HG02759 (cell line): ENCODE data around the gene LRMDA.

Experiments
- ATAC-seq: cut with Tn5 transposase; IDR thresholded peaks from one replicate; pipeline ENCODE4 v1.9.1; 2021; ENCODE audit warnings: mild to moderate bottlenecking, moderate library complexity; ENCODE audit not compliant: unreplicated experiment

The LRMDA gene

DNA sequence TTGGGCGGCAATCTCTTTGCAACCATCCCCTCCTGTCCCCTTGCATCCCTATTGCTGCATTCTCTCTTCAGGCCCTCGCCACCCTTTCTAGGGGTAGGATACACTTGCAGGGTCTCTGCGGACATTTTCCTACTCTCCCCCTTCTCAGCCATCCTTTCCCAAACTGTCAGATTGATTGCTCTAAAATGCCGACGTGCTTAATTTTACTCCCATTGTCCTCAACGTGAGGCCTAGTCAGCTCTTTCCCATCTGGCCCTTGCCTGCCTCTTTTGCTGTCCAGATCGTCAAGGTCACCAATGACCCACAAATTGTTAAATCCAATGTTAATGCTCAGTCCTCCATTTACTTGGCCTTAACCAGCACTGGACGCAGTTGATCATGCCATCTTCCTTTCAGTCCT is 12.7 kb upstream of the LRMDA start:
- ATAC-seq, result no peak

DNA sequence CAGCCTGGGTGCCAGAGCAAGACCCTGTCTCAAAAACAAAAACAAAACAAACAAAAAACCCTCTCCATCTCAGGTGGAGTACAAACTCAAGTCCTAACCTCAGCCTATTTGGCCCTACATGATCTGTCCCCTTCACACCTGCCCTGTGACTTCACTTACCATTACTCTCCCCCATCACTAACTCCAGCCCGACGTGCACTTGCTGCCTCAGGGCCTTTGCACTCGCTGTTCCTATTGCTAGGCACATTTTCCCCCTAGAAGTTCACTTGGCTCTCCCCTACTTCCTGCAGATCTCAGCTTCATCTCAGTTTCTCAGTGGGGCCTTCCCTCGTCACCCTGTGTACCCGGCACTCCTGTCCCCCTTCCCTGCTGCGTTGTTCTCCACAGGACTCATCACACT is 8.5 kb upstream of the LRMDA start:
- no peak for ATAC-seq

DNA sequence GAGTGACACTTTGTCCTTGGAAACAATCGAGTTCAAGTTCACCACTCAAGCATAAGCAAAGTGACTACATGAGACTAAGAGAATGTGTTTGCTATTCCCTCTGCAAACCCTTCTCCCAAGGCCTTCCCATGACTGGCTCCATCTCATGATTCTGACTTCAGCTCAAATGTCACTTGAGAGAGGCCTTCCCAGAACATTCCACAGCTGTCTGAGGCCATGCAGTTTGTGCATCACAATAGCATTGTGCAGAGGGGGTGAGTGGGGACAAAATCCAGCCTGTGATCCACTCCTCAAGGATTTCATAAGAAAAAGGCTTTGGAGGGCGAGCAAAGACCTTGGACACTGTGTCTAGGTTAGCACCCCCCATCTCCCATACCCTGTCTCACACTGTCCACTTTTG is 6.9 kb upstream of the LRMDA start:
- no peak for ATAC-seq

DNA sequence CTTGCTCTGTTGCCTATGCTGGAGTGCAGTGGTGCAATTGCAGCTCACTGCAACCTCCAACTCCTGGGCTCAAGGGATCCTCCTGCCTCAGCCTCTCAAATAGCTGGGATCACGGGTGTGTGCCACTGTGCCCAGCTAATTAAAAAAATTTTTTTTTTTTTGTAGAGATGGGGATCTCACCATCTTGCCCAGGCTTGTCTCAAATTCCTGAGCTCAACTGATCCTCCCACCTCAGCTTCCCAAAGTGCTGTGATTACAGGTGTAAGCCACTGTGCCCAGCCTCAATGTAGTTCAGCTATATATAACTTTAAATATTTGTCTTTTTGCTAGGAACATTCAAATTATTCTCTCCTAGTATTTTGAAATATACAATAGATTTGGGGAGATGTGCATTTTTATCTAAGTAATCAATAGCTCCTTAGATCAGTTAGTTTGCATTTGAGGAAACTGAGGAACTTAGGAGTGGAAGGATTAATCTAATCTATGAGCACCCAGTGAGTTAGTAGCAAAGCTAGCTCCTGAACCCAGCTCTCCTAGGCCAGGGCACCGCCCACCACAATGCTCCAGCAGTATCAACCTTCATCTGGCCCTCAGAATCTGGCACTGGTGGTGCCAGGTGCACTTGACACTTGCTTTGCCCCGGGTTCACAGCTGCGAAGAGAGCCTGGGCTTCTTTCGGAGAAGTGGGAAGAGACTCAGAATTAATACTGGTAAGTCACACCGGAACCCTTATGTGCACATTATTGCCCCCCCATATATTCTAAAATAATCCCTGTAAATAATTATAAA is 5.9 kb upstream of the LRMDA start:
- no peak for ATAC-seq

DNA sequence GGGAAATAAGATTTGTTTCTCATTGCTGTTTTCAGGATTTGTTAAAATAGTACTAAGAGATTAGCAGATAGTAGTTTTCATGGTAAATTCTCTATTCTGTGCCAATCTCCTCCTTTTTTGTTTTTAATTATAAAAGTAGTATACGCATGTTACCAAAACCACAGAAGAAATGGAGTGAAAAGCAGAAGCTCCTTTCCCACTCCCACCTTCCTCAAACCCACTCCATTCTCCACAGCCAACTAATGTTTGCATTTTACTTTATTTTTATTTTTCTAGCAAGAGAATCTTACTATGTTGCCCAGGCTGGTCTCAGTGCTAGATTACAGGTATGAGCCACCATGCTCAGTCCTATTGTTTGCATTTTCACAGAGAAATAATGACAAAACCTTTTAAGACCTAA is 4.5 kb upstream of the LRMDA start:
- no peak for ATAC-seq

DNA sequence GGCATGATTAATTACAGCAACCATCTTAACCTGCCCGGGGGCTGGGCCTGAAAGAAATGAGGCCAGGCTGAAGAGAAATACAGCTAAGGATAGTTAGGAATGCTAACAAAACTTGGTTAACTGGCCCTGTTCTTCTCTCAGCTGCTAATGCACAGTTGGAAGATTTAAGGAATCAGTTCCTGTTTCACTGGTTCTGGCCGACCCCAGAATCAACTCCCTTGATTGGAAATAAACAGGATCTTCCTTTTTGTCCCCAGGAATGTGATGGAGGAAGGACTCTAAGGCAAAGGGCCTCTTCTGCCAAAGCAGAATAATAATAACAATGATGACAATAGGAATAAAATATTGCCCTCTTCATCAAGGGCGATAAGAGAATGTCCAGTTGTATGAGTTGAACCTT is 3.5 kb upstream of the LRMDA start:
- ATAC-seq, result no peak

DNA sequence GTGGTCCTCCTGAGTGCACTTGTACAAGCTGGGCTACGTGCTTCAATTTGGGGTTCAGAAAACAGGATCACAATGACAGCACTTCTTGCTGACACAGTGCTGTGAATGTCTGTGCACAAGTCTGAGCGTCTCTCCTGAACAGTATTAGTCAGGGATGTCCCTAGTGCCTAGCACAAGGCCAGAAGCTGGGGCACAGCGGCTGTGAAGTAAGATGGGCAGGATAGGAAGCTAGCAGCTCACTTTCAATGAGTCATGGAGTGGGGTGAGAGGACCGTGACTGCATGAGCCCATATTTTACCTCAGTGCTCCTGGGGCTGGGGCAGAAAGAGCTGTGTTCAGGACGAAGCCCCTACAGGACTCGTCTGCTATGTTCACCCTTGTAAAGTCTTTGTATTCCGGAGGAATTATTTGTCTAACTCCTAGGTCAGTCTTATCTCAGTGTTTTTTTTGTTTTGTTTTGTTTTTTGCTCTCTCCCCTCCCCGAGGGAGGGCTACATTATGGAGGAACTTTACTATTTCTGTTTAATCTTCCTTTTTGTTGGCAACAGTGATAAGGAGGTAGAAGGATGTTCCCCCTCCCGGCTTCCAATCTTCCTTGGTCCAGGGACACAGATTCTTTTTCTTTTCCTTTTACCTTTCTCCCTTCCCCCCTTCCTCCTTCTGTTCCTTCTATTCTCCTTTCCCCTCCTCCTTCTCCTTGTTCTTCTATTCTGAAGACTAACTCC is 2.8 kb upstream of the LRMDA start:
- no peak for ATAC-seq

DNA sequence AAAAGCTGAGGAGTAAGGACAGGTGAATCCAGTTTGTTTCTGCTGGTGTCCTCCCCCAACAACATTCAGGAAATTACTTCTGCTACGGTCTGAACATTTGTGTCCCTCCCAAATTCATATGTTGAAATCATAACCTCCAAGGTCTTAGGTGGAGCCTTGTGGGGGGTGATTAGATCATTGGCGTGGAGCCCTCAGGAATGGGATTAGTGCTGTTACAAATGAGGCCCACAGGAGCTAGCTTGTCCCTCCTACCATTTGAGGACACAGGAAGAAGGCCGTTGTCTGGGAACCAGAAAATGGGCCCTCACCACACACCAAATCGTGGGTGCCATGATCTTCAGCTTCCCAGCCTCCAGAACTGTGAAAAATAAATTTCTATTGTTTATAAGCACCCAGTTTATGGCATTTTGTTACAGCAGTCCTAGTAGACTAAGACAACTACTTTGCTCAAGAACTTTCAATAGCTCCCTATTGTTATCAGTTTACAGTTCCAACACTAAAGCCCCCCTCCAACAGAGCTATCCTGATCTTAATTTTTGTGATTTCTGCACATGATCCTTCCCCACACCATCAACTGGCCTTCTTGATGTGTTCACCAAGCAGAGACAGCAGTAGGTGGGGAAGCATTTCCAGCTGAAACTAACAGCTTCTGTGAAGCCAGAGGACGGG is 2.1 kb upstream of the LRMDA start:
- no peak for ATAC-seq

DNA sequence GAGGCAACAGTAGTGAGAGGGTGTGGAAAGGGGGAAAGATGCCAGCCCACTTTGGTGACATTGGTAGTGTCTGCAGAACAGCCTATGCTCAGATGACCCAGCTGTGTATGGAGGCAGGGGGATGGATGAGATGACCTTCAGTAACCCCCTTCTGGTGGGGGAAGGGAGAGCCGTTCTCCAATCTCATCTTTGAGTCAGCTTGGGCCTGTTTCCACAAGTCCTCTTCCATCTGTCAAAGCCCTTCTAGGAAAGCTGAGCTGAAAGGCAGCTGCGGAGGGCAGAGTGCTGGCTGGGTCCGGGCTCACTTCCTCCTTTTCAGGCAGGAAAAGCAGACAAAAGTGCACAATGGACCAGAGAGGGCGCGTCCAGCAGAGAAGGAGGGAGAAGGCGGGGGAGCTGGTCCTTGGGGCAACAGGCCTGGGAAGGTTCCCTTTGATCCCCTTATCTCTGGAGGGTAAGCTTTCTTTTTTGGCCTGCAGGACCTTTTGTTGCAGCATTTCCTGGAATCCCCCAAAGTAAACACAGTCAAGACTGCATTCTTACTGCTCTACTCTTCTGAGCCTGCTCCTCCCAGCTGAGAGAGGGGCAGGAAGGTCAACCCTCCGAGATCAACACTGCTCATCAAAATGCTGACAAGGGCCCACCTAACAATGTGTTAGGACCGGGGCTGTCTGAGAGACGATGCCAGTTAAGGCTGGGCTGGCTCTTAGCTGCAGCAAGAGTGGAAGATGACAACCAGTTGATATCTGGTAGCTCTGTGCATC is 1.2 kb upstream of the LRMDA start:
- ATAC-seq, result no peak

DNA sequence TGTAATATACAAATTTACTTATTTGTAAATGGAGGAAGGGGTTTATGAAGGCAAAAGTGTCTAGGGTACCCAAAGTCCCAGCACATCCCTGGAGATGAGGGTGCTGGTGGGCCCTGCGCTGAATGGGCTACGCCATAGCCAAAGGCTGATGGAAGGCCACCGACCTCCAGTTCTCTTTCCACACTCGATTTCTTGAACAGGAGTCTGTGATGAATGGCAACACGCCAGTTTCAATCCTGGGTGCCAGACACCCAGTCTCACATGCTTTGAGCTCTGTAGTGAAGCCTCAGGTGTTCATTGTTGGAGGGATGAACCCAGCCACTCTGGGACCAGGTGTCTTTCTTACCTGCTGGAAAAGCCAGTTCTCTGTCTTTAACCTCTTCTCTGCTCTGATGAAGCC is 752 bp downstream of the LRMDA start:
- ATAC-seq, result no peak

DNA sequence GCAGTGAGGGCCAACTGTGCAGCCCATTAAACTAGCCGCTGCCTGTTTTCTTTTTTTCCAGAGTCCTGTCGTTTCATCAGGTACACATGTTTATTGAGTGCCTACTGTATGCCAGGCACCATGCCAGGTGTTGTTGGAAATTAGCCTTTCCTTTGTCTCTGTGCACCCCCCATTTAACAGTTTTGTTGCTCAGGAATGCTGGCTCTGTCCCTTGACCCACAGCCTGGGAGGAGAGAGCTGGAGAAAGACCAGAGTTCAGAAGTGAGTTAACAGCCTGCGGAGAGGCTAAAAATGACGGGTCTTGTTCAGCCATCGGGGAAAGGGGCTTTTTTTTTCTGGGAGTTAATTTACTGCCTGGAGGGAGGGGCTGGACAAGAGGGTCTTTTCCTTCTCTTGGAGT is 1.3 kb downstream of the LRMDA start:
- ATAC-seq, result no peak

DNA sequence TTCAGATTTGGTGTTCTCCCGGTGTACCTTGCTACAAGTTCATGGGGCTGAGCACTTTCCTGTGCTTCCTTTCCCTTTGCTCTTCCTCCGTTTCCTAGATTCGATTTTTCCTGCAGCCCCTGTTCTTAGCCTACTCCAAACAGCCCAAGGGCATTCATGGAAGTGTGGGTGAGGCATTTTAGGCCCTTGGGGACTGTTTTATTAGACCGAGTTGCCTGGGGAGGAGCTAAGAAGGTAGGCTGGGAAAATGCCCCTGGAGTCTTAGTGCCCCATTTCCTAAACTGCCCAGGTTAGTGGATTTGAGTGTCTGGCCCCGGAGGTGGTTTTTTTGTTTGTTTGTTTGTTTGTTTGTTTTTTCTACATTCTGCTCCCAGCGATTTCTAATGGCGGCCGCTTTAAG is 1.8 kb downstream of the LRMDA start:
- no peak for ATAC-seq

DNA sequence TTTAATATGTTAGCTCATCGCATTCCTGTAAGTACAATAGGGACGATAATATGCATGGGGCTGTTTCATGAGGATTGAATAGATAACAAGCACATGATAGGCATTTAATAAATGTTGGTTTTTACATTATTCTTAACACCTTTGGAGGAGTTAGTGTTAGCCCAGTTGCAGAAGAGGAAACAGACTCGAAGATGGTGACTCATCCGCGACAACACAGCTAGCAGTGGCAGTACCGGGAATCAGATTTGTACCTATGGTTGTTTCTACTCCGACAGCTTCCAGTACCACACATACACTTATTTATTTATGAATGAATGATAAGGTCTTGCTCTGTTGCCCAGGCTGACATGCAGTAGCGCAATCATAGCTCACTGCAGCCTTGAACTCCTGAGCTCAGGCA is 2.9 kb downstream of the LRMDA start:
- ATAC-seq, result no peak

DNA sequence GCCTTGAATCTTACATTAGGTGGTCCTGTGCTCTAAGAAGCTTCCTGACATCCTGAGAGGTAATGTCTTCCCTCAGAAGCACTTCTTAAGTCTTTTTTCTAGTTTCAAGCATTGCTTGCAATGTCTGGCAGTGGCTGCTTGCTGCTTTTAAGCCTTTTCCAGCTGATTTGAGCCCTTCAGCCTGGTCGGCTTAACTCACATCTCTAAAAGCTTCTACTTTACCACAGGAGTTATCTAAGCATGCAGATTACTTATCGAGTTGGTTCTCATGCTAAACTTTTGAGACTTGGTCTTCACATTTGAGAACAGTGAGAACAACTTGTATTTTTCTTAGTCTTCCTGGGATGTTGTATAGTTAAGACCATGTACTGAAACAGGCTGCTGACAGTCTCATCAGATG is 3.9 kb downstream of the LRMDA start:
- ATAC-seq, result no peak

DNA sequence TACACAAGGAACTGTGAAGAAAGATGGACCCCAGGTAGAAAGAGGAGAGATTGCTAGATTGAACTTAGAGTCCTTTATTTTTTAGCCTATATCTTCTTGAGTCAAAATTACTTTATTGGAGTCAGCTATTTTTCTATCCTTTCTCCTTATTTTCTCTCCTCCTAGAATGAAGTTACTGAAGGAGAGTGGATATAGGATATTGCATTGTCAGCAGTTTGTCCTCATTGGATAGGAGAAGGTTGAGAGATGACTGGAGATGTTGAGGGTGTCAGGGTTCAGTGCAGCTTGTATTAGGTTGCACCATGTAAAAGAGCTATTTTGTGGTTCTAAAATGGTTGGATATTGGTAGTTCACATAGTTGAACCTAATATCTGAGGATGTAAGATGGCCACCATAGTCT is 5.5 kb downstream of the LRMDA start:
- no peak for ATAC-seq

DNA sequence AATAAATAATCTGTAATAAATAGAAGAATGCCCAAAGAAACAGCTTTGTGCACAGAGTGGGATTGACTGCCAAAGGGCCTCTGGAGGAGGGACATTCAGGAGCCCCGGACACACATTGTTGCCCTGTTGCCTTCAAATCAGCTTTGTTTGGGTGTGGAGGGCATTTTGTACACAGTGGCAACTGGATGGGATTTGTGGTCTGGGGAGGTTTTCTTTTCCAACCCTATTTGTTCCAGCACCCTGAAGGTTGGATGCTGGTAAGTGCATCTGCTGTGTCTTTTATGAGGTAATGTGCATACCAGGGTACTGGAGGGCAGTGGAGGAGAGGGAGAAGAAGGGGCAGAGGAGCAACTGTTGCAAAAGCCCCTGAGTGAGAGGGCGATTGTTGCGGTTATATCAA is 6.3 kb downstream of the LRMDA start:
- no peak for ATAC-seq

DNA sequence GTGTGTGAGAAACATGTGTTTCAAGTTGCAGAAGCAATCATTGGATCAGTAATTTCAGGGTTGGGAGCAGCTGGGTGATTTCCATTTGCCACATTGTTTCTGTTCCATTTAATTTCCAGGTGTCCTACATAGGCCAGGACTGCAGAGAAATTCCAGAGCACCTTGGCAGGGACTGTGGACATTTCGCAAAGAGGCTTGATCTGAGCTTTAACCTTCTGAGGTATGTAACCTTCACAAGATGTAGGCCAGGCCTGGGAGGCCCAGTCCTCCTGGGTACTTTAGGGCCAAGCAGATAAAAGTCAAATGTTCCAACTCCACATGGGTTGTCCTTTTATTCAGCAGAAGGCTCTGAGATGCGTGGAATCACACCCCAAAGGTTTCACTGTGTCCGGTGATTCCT is 6.9 kb downstream of the LRMDA start:
- no peak for ATAC-seq

DNA sequence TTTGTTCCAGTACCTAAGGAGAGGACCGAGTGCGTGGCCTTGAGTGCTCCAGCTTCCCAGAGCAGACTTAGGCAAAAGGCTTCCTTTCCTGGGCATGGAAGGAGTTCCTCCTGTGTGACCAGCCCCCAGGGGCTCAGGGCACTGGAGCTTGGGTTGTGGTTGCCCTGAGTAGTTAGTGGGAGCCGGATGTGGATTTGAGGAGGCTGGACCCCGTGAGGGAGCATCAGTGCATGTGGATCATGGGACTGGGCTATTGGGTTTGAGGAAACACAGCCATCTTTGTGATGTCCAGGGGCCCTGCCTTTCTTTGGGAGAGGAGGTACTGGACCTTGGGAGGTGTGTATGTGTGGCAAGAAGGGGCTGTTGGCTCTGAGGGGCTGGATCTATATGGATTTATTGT is 8.4 kb downstream of the LRMDA start:
- no peak for ATAC-seq

DNA sequence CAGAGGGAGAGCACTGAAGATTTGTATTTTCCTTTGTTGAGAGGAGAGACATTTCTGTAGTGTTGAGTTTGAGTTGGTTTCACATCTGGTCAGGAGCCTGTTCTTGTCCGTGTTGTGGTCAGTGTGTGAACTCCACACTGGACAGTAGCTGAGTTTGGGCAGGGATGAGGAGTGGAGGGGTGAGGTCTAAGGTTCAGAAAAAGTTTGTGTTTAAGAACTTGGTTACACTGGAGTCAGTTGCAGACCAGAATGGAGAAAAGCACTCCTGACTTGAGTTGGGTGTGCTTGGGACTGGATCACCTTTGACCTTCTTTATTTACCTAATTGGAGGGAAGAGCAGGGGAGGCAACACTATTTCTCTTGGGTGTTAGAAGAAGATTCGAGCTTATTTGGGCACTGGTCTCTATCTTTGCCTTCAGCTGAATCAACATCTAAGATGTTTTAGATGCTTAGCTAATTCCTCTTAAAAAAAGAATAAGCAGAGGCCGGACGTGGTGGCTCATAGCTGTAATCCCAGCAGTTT is 8.9 kb downstream of the LRMDA start:
- no peak for ATAC-seq

DNA sequence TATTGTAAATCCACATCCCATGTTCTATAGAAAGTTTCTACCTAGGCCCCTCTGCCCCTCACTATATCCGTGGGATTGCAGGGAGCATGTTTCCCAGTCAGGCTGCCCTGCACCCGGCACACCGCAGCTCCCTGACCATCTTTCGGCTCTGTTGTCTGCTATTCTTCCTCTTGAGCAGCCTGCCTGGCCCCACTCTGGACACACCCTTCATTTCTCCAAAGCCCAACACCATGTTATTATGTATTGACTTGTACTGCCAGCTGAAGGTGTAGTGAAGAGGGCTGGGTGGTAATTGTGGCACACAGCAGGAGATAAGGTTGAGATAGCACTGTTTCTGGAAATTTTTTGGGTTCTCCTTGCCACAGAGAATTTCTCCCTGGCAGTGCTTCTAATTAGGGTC is 9.8 kb downstream of the LRMDA start:
- ATAC-seq, result no peak

DNA sequence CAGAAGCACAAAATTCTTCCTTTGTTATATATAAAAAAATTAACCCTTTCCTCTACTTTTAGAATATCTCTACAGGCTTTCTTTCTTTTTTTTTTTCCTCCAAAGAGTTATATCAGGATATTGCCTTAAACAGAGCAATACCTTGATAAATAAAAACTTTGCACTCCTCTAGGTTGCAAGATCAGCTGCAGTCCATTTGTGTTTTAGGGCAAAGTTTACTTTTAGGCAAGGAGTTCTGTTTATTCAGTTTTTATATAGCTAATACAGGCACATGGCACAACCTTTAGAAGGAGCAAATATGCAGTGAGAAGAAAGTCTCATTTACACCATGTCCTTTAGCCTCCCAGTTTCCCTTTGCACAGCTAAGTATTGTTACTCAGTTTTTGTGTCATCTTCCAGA is 10.3 kb downstream of the LRMDA start:
- ATAC-seq, result no peak
